Esophagus muscularis mucosa (tissue), 3 donors: ENCODE results near the gene ZEB2.

Experiments used
- CTCF ChIP-seq, 3 experiments: fragments of 200-600 bp in 2 of 3; fragments of 450-650 bp in 1 of 3; sonication (generic) in 2 of 3; IDR thresholded peaks; one replicate each; pipeline ENCODE4 v1.5.1; 2017 to 2019; ENCODE audit warnings: antibody characterized with exemption in 3 of 3, mild to moderate bottlenecking in 2 of 3, moderate library complexity in 1 of 3
- EP300 ChIP-seq: sonication (generic); formaldehyde crosslinking; IDR thresholded peaks from one replicate; pipeline ENCODE4 v1.6.1; 2017; ENCODE audit warnings: antibody characterized with exemption

GRCh38 chr2:144493027-144493809, 26.7 kb downstream of the ZEB2 start:
- TF ChIP-seq CTCF (IDR thresholded peaks at IDR 0.05), result no peak
- TF ChIP-seq EP300, result no peak
